ENCODE data around the gene C1orf116.

Gene C1orf116

DNA sequence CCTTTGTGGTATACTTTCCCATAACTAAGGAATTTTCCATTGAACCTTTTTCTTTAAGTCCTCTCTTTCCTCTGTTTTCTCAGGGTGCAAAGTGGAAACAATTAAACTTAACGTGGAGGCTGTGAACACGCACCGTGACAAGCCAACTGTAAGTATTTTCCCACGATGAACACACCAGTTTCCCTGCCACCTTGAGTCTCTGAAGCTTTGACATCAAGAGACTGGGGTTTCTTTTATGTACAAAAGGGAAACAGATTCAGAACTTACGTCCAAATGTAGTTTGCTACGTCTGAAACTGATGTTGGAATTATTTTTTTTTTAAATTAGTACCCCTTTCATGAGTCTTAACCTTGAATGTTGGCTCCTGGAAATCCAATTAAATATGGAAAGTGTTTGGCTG, 38.9 kb upstream of the C1orf116 start:
- H3K27me3 ChIP-seq (ENCODE audit: control insufficient read depth, insufficient read depth, low read length): no peaks in the 10 kb centered on the region
- no peak overlapping the region for H3K4me3 ChIP-seq (ENCODE audit: low read length)
- H3K9ac ChIP-seq (ENCODE audit: low read length): no peak overlapping the region
- H3K27ac ChIP-seq (ENCODE audit: low read length): no peak overlapping the region
- H3K4me1 ChIP-seq (ENCODE audit: control insufficient read depth, low read depth, low read length): no peaks in the 10 kb centered on the region
- no peaks in the 10 kb centered on the region for H3K9me3 ChIP-seq (ENCODE audit: control insufficient read depth, low read depth, low read length)
- H3K36me3 ChIP-seq (ENCODE audit: control insufficient read depth, low read depth, low read length): peaks cover 19% of the 10 kb centered on the region

DNA sequence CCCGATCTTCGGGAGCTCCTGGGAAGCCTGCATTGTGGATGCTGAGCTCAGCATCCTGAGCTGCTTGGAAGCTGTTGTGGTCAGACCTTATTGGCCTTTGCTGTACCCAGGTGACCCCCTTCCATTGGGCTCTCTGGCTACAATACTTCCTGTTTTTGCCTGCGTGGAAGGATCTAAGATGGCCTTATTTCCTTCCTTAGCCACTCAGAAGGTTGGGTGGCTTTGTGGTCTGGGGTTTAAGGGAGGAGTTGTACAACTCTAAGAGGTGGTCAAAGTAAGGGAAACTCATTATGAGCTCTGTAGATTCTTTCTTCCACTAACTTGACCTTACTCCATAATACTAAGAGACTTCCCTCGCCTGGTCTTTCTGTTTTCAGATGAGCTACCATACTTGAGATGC, 38.3 kb upstream of the C1orf116 start:
- H3K27ac ChIP-seq (ENCODE audit: low read length): no peak overlapping the region

DNA sequence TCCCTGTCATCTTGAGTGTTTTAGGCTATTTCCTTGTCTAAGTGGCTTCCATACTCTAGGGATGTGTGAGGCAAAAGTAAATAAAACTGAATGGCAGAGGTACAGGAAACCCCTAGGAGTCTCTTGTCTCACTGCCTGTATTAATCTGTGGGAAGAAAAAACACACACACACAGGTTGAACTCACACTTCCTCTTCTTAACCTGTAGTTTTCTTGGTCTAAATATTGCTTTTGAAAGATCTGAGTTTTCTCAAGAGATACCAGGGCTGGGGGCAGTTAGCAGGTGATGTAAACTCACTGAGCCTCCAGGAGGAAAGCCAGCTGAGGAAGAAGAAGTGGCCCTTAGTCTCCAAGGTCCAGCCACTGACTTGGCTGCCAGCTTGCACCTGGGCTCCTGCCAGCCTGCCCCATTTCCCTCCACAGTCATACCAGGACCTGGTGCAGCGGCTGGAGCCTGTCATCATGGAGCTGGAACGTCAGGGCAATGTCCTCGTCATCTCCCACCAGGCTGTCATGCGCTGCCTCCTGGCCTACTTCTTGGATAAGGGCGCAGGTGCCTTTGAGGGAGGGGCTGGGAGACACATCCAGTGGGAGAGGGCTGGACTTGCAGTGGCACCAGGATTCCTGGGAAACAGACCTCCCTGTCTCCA, 37.4 kb upstream of the C1orf116 start:
- Histone ChIP-seq H3K9ac (ENCODE audit: low read length) (no peak overlapping the region), H3K4me3 (ENCODE audit: low read length) (no peak overlapping the region), H3K9me3 (ENCODE audit: control insufficient read depth, low read depth, low read length) (no peaks in the 10 kb centered on the region), H3K4me1 (ENCODE audit: control insufficient read depth, low read depth, low read length) (no peaks in the 10 kb centered on the region), H3K27ac (ENCODE audit: low read length) (no peak overlapping the region), H3K27me3 (ENCODE audit: control insufficient read depth, insufficient read depth, low read length) (no peaks in the 10 kb centered on the region), H3K36me3 (ENCODE audit: control insufficient read depth, low read depth, low read length) (peaks cover 21% of the 10 kb centered on the region)

More for the DNA sequence above, 38.3 kb upstream of the C1orf116 start:
- Histone ChIP-seq H3K4me3 (ENCODE audit: low read length) (no peak overlapping the region), H3K36me3 (ENCODE audit: control insufficient read depth, low read depth, low read length) (peaks cover 19% of the 10 kb centered on the region), H3K4me1 (ENCODE audit: control insufficient read depth, low read depth, low read length) (no peaks in the 10 kb centered on the region), H3K27me3 (ENCODE audit: control insufficient read depth, insufficient read depth, low read length) (no peaks in the 10 kb centered on the region), H3K9ac (ENCODE audit: low read length) (no peak overlapping the region), H3K9me3 (ENCODE audit: control insufficient read depth, low read depth, low read length) (no peaks in the 10 kb centered on the region)

DNA sequence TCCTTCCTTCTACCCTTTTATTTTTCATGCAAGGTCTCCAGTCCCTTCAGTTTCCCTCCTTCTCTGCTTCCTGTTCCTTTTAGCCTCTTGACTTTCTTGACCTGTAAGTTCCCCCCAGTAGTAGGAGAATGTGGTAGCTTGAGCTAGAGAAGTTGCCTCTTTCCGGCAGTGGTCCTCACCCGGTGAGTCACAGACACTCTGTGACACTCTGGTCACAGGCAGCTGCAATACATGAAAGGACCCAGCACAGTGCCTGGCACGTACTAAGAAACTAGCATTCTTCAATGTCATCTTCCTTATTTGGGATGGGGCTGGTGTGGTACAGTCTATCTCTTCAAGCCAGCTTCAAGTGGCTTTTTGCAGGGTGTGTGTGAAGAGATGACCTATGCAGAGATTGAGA, 36.5 kb upstream of the C1orf116 start:
- peaks cover 24% of the 10 kb centered on the region for H3K36me3 ChIP-seq (ENCODE audit: control insufficient read depth, low read depth, low read length)
- no peak overlapping the region for H3K27ac ChIP-seq (ENCODE audit: low read length)
- H3K9me3 ChIP-seq (ENCODE audit: control insufficient read depth, low read depth, low read length): no peaks in the 10 kb centered on the region
- H3K27me3 ChIP-seq (ENCODE audit: control insufficient read depth, insufficient read depth, low read length): no peaks in the 10 kb centered on the region
- H3K9ac ChIP-seq (ENCODE audit: low read length): no peak overlapping the region
- H3K4me3 ChIP-seq (ENCODE audit: low read length): no peak overlapping the region
- H3K4me1 ChIP-seq (ENCODE audit: control insufficient read depth, low read depth, low read length): no peaks in the 10 kb centered on the region

DNA sequence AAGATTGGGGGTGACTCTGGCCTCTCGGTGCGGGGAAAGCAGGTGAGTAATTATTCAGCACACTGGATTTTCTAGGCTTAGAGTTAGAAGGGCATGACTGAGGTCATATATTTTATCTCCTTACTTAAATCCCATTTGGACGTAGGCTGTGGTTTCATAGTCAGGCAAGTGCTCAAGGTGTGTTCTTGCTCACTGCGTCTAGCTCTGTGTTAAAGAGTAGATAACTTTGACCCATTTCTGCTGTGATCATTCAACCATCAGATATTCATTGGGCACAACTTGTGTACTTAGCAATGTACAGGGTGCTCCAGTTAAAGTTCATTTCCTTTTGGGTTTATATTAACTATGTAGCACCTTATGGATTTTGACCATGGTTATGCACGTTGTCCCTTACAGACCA, 35.1 kb upstream of the C1orf116 start:
- H3K27ac ChIP-seq (ENCODE audit: low read length): no peak overlapping the region
- no peaks in the 10 kb centered on the region for H3K4me1 ChIP-seq (ENCODE audit: control insufficient read depth, low read depth, low read length)
- no peaks in the 10 kb centered on the region for H3K9me3 ChIP-seq (ENCODE audit: control insufficient read depth, low read depth, low read length)
- no peaks in the 10 kb centered on the region for H3K27me3 ChIP-seq (ENCODE audit: control insufficient read depth, insufficient read depth, low read length)
- H3K36me3 ChIP-seq (ENCODE audit: control insufficient read depth, low read depth, low read length): peaks cover 36% of the 10 kb centered on the region
- no peak overlapping the region for H3K4me3 ChIP-seq (ENCODE audit: low read length)
- H3K9ac ChIP-seq (ENCODE audit: low read length): no peak overlapping the region

DNA sequence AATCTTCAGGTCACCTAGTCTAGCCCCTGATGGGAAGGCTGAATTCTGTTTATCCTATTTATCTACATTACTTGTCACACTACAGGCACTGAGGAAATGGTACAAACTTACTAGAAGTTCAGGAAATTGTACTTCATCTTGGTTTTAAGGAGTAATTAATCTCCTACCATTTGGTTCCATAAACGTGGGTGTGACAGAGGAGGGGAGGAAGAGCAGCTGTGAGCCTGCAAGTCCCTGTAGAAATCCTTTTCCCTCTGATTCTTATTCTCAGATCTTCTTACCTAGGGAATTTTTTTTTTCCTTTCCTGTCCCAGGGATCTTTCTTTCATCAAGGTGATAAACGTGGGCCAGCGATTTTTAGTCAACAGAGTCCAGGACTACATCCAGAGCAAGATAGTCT, 34.6 kb upstream of the C1orf116 start:
- H3K27me3 ChIP-seq (ENCODE audit: control insufficient read depth, insufficient read depth, low read length): no peaks in the 10 kb centered on the region
- H3K9me3 ChIP-seq (ENCODE audit: control insufficient read depth, low read depth, low read length): no peaks in the 10 kb centered on the region
- H3K4me1 ChIP-seq (ENCODE audit: control insufficient read depth, low read depth, low read length): no peaks in the 10 kb centered on the region
- H3K36me3 ChIP-seq (ENCODE audit: control insufficient read depth, low read depth, low read length): peaks cover 38% of the 10 kb centered on the region
- H3K27ac ChIP-seq (ENCODE audit: low read length): no peak overlapping the region
- H3K4me3 ChIP-seq (ENCODE audit: low read length): no peak overlapping the region
- no peak overlapping the region for H3K9ac ChIP-seq (ENCODE audit: low read length)

DNA sequence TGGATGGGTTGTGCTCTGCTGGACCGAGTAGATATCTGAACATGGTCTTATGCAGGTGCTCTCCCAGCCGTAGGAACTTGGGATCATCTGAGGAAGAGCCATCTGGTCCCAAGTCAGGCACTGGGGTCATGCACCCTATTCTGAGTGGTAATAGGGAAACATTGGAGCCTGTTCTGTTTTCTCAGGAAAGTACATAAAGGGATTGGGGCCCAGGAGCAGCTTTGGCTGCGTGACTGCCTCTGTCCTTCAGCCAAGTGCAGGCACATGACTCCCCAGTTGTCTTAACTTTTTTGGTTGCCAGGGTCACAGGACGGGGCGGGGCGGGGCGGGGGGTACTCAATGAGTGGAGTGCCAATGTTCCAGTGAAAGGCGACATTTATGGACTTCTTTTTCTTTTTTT, 32.0 kb upstream of the C1orf116 start:
- Histone ChIP-seq H3K4me3 (ENCODE audit: low read length) (no peak overlapping the region), H3K9ac (ENCODE audit: low read length) (no peak overlapping the region), H3K27me3 (ENCODE audit: control insufficient read depth, insufficient read depth, low read length) (no peaks in the 10 kb centered on the region), H3K27ac (ENCODE audit: low read length) (no peak overlapping the region), H3K36me3 (ENCODE audit: control insufficient read depth, low read depth, low read length) (peaks cover 34% of the 10 kb centered on the region), H3K4me1 (ENCODE audit: control insufficient read depth, low read depth, low read length) (no peaks in the 10 kb centered on the region), H3K9me3 (ENCODE audit: control insufficient read depth, low read depth, low read length) (no peaks in the 10 kb centered on the region)

DNA sequence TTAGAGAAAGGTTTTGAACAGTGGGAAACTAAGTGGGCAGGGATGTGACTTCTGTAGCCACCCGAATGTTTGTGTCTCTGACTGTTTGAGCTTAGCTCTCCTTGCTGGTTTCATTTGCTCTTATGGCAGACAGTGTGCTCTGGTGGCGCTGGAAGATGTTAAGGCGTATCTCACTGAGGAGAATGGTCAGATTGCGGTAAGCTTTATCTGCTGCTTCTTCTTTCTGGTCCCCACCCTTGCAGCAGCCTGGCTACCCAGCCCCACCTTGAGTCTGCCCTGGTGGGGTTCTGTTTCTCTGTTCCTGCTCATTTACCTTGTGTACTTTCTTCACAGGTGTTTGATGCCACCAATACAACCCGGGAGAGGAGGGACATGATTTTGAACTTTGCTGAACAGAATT, 30.5 kb upstream of the C1orf116 start:
- Histone ChIP-seq H3K9ac (ENCODE audit: low read length) (no peak overlapping the region), H3K4me3 (ENCODE audit: low read length) (no peak overlapping the region), H3K9me3 (ENCODE audit: control insufficient read depth, low read depth, low read length) (no peaks in the 10 kb centered on the region), H3K4me1 (ENCODE audit: control insufficient read depth, low read depth, low read length) (peaks cover 5% of the 10 kb centered on the region), H3K36me3 (ENCODE audit: control insufficient read depth, low read depth, low read length) (peaks cover 33% of the 10 kb centered on the region), H3K27ac (ENCODE audit: low read length) (no peak overlapping the region), H3K27me3 (ENCODE audit: control insufficient read depth, insufficient read depth, low read length) (no peaks in the 10 kb centered on the region)

DNA sequence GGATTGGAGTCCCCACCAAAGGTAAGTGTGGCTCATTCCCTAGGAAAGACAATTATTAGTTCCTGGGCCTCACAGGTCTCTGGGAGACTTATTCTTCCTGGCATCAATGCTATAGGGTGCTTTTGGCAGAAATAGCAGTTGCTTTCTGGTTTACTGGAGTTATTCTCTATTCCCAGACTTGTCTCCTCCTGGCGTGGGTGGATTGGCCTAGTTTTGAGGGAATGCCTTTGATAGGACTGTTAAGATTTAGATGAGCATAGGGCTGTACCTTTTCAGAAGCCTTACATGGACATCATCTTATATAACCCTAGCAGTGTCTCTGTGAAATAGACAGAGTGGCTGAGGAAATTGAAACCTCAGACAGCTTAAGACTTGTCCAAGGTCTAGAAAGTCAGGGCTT, 29.5 kb upstream of the C1orf116 start:
- no peak overlapping the region for H3K4me3 ChIP-seq (ENCODE audit: low read length)
- H3K9ac ChIP-seq (ENCODE audit: low read length): no peak overlapping the region
- peaks cover 5% of the 10 kb centered on the region for H3K4me1 ChIP-seq (ENCODE audit: control insufficient read depth, low read depth, low read length)
- H3K27ac ChIP-seq (ENCODE audit: low read length): no peak overlapping the region
- peaks cover 26% of the 10 kb centered on the region for H3K36me3 ChIP-seq (ENCODE audit: control insufficient read depth, low read depth, low read length)
- H3K9me3 ChIP-seq (ENCODE audit: control insufficient read depth, low read depth, low read length): no peaks in the 10 kb centered on the region
- no peaks in the 10 kb centered on the region for H3K27me3 ChIP-seq (ENCODE audit: control insufficient read depth, insufficient read depth, low read length)

DNA sequence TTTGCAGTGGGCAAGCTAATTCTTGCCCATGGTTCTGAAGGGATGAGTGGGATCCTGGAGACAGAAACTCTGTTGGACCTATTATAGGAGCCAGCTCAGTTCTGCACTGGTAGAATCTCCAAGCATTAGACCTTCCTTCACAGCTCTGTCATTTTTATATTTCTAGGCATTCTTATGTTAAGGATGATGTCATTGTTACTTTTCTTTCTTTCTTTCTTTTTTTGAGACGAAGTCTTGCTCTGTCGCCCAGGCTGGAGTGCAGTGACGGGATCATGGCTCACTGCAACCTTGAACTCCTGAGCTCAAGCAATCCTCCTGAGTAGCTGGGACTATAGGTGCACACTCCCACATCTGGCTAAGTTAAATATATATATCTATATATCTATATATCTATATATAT, 28.0 kb upstream of the C1orf116 start:
- Histone ChIP-seq H3K4me3 (ENCODE audit: low read length) (no peak overlapping the region), H3K36me3 (ENCODE audit: control insufficient read depth, low read depth, low read length) (peaks cover 26% of the 10 kb centered on the region), H3K9me3 (ENCODE audit: control insufficient read depth, low read depth, low read length) (no peaks in the 10 kb centered on the region), H3K4me1 (ENCODE audit: control insufficient read depth, low read depth, low read length) (peaks cover 5% of the 10 kb centered on the region), H3K9ac (ENCODE audit: low read length) (no peak overlapping the region), H3K27me3 (ENCODE audit: control insufficient read depth, insufficient read depth, low read length) (no peaks in the 10 kb centered on the region), H3K27ac (ENCODE audit: low read length) (no peak overlapping the region)

DNA sequence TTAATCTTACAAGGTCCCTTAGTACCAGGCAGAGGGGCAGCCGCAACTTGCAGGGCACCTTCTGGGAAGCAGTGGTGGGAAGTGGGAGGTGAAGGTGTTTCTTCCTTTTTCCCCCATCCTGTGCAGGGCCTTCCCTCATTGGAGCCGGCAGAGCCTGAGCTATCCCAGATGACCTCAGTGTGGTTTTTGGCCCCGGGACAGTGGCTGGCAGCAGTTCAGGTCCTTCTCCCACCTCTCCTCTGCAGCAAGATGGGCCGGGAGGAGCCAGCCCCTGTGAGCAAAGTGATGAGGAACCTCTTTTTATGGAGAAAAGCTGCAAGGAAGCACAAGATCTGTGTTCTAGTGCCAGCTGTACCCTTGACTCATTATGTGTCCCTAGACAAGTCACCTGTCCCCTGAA, 27.3 kb upstream of the C1orf116 start:
- H3K27me3 ChIP-seq (ENCODE audit: control insufficient read depth, insufficient read depth, low read length): no peaks in the 10 kb centered on the region
- H3K4me3 ChIP-seq (ENCODE audit: low read length): no peak overlapping the region
- H3K36me3 ChIP-seq (ENCODE audit: control insufficient read depth, low read depth, low read length): peaks cover 23% of the 10 kb centered on the region
- no peaks in the 10 kb centered on the region for H3K9me3 ChIP-seq (ENCODE audit: control insufficient read depth, low read depth, low read length)
- peaks cover 5% of the 10 kb centered on the region for H3K4me1 ChIP-seq (ENCODE audit: control insufficient read depth, low read depth, low read length)
- no peak overlapping the region for H3K27ac ChIP-seq (ENCODE audit: low read length)
- no peak overlapping the region for H3K9ac ChIP-seq (ENCODE audit: low read length)
